Retina (tissue), 1 donor: Measurements from ENCODE around the gene UVSSA.
"Not testable (repeated sequence)": the region's sequence is repeated elsewhere in the genome, so short reads cannot be mapped to it uniquely, and the experiment has no call there.

Source experiments
- DNase-seq: peaks from one replicate; pipeline ENCODE4 v3.0.0-alpha.2; 2016

UVSSA gene

DNA sequence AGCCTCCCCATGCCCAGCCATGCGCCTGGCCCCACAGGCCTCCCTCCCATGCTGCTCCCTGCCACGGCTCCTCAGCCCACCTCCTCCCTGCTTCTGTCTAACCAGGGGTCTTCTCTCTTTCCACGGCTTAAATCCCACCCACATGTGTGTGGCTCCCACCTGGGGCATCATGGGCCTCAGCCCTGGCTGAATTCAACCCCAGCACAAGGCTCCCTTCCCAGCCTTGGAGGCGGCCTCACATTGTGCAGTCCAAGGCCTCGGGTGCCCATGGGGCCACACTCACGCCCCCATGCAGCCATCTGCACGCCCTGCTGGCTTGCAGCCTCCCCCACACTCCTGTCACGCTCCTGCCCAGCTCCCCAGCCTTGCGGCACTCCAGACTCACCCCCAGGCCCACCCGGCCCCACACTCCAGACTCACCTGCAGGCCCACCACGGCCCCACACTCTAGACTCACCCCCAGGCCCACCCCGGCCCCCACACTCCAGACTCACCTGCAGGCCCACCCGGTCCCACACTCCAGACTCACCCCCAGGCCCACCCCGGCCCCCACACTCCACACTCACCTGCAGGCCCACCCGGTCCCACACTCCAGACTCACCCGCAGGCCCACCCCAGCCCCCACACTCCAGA, 30.4 kb upstream of the UVSSA start:
- no peak for DNase-seq

GRCh38 chr4:1317177-1318045, 29.6 kb upstream of the UVSSA start:
- DNase-seq, result no peak

DNA sequence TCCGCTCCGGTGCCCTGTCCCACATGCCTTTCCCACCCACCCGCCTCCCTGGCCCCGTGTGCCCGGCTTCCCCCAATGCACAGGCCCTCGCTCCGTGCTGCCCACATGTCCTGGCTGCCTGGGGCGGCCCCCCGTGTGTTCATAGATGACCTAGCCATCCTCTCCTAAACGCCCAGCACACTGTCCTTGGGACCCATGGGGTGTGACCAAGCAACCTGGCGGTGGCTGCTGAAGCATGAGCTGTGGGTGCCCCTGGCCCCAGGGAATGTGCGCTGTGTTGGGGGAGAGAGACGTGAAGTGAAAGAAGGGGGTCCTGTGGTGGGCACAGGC, 29.0 kb upstream of the UVSSA start:
- DNase-seq, result no peak

DNA sequence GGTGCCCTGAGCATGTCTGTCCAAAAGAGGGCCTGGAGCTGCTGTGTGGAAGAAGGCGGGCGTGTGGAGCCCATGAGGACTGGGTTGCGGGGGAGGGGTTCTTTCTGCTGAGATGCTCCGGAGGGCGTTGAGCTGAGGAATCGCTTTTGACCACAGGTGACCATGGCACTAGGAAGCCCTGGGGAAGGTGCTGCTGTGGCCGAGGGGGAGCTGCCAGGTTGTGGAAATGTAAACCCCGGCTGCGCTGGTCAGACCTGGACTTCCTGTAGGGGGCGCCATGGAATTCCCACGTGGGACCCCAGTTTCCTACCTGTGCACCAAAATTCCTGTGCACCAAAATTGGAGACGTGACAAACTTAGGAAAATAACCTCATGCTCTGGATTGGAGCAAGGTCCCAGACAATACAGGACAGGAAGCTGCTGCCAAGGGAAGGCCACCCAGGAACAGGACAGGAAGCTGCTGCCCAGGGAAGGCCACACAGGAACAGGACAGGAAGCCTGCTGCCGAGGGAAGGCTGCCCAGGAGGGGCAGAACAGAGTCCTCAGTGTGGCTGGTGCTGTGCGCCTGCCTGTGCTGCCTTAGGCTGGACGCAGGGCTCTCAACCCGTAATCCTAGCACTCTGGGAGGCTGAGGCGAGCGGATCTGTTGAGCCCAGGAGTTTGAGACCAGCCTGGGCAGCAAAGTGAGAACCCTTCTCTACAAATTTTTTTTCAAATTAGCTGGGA, 28.4 kb upstream of the UVSSA start:
- no peak for DNase-seq

GRCh38 chr4:1321486-1321885, 25.5 kb upstream of the UVSSA start:
- DNase-seq, result no peak

DNA sequence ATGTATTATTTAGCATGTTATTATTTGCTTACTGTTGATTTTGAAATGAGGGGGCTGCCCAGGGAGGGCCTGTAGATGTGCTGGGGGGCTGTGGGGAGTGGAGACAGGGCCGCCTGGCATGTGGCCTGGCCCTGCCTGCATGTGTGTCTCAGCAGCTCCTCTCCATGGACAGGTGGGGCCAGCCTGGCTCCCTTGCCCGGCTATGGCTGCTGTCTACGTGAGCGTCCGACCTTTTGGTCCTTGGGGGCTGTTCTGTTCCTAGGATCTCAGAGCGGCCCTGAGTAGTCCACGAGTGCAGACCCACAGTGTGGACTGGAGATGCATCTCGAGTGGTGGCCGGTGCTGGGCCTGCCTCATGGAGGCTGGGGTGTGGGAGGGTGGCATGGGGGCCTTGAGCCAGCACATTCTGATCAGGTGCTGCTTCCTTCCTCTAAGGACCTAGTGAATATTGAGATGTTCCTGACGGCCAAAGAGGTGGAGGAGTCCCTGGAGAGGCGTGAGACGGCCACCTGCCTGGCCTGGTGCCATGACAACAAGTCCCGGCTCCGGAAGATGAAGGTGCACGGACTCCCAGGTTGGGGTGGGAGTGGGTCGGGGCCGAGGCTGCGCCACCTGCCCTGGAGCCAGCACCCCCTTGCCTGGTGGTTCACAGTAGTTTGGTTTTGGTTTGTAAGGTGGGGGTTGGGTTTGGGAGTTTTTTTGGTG, 24.9 kb upstream of the UVSSA start:
- no peak for DNase-seq

GRCh38 chr4:1323280-1323634, 23.8 kb upstream of the UVSSA start:
- no peak for DNase-seq

- DNase-seq, result no peak
Observed at GRCh38 chr4:1323635-1324442, 23.2 kb upstream of the UVSSA start.

DNA sequence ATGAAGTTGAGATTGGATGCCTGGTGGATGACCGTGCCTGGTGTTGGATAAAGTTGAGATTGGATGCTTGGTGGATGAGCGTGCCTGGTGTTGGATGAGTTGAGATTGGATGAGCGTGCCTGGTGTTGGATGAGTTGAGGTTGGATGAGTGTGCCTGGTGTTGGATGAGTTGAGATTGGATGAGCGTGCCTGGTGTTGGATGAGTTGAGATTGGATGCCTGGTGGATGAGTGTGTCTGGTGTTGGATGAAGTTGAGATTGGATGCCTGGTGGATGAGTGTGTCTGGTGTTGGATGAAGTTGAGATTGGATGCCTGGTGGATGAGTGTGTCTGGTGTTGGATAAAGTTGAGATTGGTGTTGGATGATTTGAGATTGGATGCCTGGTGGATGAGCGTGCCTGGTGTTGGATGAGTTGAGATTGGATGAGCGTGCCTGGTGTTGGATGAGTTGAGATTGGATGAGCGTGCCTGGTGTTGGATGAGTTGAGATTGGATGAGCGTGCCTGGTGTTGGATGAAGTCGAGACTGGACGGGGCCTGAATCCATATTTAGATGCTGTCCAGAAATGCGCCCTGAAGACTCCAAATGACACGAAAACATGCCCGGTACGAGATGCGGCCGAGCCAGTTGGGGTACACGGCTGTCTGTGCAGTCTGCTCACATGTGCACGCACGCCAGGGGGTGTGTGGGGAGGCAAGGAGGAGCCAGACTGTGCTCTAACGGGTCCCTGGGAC, 22.4 kb upstream of the UVSSA start:
- DNase-seq, result not testable (repeated sequence)

GRCh38 chr4:1325176-1325480, 21.9 kb upstream of the UVSSA start:
- DNase-seq, result no peak

DNA sequence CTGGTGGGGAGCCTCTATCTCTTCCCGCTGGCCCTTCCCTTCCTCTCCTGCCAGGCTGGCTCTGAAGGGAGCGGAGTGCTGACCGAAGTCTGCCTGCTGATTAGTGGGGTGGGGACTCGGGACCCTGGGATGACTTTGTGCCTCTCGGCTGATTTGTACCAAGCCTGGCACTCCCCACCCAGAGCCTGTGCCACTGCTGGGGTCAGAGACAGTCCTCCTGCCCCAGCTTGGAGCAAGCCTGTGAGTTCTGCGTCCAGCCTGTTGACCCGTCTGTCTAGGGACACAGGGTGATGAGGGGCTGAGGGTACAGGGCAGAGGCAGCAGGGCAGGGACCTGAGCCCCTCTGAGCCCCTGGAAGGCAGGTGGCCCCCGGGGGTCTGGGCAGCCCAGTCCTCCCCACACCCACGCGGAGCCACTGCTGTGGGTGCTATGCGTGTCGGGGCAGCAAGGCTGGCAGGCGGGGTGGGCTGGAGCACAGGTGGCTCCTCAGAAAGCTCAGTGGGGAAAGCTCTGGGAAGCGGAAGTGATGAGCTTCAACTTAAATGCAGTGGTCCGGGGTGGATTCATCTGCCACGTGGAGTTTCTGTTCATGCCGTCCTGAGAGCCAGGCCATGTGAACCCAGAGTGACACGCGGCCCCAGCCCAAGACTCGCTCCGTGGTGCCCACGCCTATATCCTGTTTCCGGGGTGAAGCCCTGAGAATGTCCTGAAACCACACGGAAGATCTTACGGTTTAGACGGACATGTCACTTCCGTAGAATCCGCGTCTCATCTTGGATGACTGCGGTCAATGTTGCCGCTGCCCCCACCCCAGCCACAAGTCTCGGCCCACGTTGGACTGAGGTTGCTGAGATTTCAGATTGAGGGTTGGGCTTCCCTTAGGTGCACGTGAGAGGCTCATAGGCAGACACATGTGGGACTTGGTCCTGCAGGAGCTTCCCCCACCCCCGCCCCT, 21.1 kb upstream of the UVSSA start:
- no peak for DNase-seq

GRCh38 chr4:1326751-1327525, 20.1 kb upstream of the UVSSA start:
- no peak for DNase-seq

- no peak for DNase-seq
Observed at GRCh38 chr4:1327526-1328266, 19.3 kb upstream of the UVSSA start.

DNA sequence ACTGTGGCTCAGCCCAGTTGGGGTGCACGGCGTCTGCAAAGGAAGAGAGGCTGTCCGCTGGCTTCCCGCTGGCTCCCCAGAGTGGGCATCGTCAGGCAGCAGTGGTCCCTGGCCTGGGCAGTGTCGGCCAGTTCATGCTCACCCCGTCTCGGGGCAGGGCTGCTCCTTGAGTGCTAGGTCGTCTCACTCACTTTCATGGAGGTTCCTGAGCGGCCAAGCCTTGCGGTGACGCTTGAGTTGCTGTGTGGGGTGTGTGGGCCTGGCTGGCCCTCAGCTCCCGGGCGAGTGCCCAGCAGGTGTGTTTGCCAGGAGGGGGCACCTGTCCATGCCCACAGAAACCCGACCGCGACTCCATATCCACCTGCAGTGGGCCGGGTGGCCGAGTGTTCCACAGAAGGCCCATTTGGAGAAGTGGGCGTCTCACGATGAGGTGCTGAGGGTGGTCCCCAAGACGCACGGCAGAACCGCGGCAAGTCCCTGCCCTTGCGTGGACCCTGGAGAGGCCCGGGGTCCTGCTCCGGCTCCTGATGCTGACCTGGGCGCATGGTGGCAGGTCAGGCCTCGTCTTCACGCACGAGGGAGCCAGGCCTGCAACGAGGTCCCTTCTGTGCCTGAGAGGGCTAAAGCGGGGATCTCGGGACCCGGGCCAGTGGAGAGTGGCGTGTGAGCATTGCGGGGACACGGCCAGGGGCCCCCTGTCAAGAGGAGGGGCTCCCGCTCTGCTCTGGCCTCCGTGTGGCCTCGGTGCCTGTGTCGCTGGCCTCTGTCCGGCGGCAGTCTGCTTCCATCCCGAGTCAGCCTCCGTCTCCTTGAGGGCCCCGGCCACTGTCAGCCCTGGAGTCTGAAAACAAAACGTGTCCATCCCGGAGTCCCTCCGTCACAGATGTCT, 18.5 kb upstream of the UVSSA start:
- DNase-seq, result no peak

GRCh38 chr4:1329408-1330371, 17.3 kb upstream of the UVSSA start:
- no peak for DNase-seq

- DNase-seq, result no peak
Observed at GRCh38 chr4:1330761-1331590, 16.0 kb upstream of the UVSSA start.
